H9 (cell line): ENCODE data around the gene FADS3. TPM values are rescaled to one million over a fixed set of nuclear protein-coding genes. Genes with fewer than 3 reads are reported as not detected.

Experiments
- DNase-seq: peaks from one replicate; pipeline ENCODE4 v3.0.0-alpha.2; 2017
- H2AFZ ChIP-seq: one replicate; pipeline ENCODE4 v1.6.1; 2013; ENCODE audit warnings: mild to moderate bottlenecking, low read length, control low read depth, moderate library complexity
- H2AK5ac ChIP-seq: 2 replicates; pipeline ENCODE4 v1.6.1; 2013; ENCODE audit warnings: low read length, control low read depth, mixed read lengths; ENCODE audit not compliant: insufficient read length
- H2BK120ac ChIP-seq: one replicate; pipeline ENCODE4 v1.6.1; 2013; ENCODE audit warnings: low read depth, mild to moderate bottlenecking, low read length, control low read depth, inconsistent platforms; ENCODE audit not compliant: poor library complexity, severe bottlenecking
- H2BK12ac ChIP-seq: 2 replicates; pipeline ENCODE4 v1.6.1; 2013; ENCODE audit warnings: low read length, control low read depth, mixed read lengths, low read depth; ENCODE audit not compliant: insufficient read length
- H2BK15ac ChIP-seq: 2 replicates; pipeline ENCODE4 v1.6.1; 2013; ENCODE audit warnings: low read depth, low read length, control low read depth
- H2BK20ac ChIP-seq: one replicate; pipeline ENCODE4 v1.6.1; 2013; ENCODE audit warnings: low read depth, mild to moderate bottlenecking, low read length, control low read depth, inconsistent platforms; ENCODE audit not compliant: poor library complexity, severe bottlenecking
- H2BK5ac ChIP-seq: 2 replicates; pipeline ENCODE4 v1.6.1; 2013; ENCODE audit warnings: low read length, control low read depth, mixed read lengths; ENCODE audit not compliant: insufficient read length
- H3K14ac ChIP-seq: 2 replicates; pipeline ENCODE4 v1.6.1; 2013; ENCODE audit warnings: low read length, control low read depth; ENCODE audit not compliant: insufficient read depth
- H3K18ac ChIP-seq: 2 replicates; pipeline ENCODE4 v1.6.1; 2013; ENCODE audit warnings: low read depth, mild to moderate bottlenecking, mixed read lengths, low read length, control low read depth; ENCODE audit not compliant: insufficient read length
- H3K23ac ChIP-seq: 2 replicates; pipeline ENCODE4 v1.6.1; 2013; ENCODE audit warnings: low read length, control low read depth, mixed read lengths, low read depth; ENCODE audit not compliant: insufficient read length
- H3K23me2 ChIP-seq: 2 replicates; pipeline ENCODE4 v1.6.1; 2013; ENCODE audit warnings: low read depth, mild to moderate bottlenecking, mixed read lengths, low read length, control low read depth; ENCODE audit not compliant: insufficient read length, poor library complexity, severe bottlenecking
- H3K27ac ChIP-seq: 2 replicates; pipeline ENCODE4 v1.5.1; 2013; ENCODE audit warnings: low read length, control low read depth, mixed read lengths, low read depth; ENCODE audit not compliant: insufficient read length
- H3K27me3 ChIP-seq: 2 replicates; pipeline ENCODE4 v1.6.1; 2013; ENCODE audit warnings: low read length, control low read depth, inconsistent platforms; ENCODE audit not compliant: insufficient read depth
- H3K4ac ChIP-seq: 2 replicates; pipeline ENCODE4 v1.6.1; 2013; ENCODE audit warnings: low read depth, mild to moderate bottlenecking, control low read depth, inconsistent platforms, low read length, moderate library complexity
- H3K4me1 ChIP-seq: 2 replicates; pipeline ENCODE4 v1.6.1; 2013; ENCODE audit warnings: low read length, control low read depth, inconsistent platforms; ENCODE audit not compliant: insufficient read depth
- H3K4me2 ChIP-seq: 2 replicates; pipeline ENCODE4 v1.6.1; 2013; ENCODE audit warnings: low read length, control low read depth, mixed read lengths; ENCODE audit not compliant: insufficient read length, insufficient read depth
- H3K56ac ChIP-seq: 2 replicates; pipeline ENCODE4 v1.6.1; 2013; ENCODE audit warnings: low read depth, mild to moderate bottlenecking, mixed read lengths, low read length, control low read depth; ENCODE audit not compliant: insufficient read length
- H3K79me1 ChIP-seq: 2 replicates; pipeline ENCODE4 v1.6.1; 2013; ENCODE audit warnings: low read depth, mild to moderate bottlenecking, moderate library complexity, low read length, control low read depth, inconsistent platforms; ENCODE audit not compliant: insufficient read depth, poor library complexity, severe bottlenecking
- H3K79me2 ChIP-seq: 2 replicates; pipeline ENCODE4 v1.6.1; 2013; ENCODE audit warnings: low read length, control low read depth, inconsistent platforms; ENCODE audit not compliant: insufficient read depth
- H3K9ac ChIP-seq: 2 replicates; pipeline ENCODE4 v1.6.1; 2013; ENCODE audit warnings: low read length, control low read depth, mixed read lengths; ENCODE audit not compliant: insufficient read length; ENCODE audit errors: extremely low read depth
- H3K9me3 ChIP-seq: one replicate; pipeline ENCODE4 v1.6.1; 2013; ENCODE audit warnings: low read depth, low read length, inconsistent platforms; ENCODE audit not compliant: control insufficient read depth
- H3T11ph ChIP-seq: one replicate; pipeline ENCODE4 v1.6.1; 2013; ENCODE audit warnings: mild to moderate bottlenecking, low read length, control low read depth, inconsistent platforms
- H4K20me1 ChIP-seq: one replicate; pipeline ENCODE4 v1.6.1; 2013; ENCODE audit not compliant: control insufficient read depth, insufficient read length, insufficient read depth
- H4K5ac ChIP-seq: 2 replicates; pipeline ENCODE4 v1.6.1; 2013; ENCODE audit warnings: low read depth, mild to moderate bottlenecking, mixed read lengths, low read length, control low read depth; ENCODE audit not compliant: insufficient read length
- H4K8ac ChIP-seq: replicated peaks from 2 replicates; pipeline ENCODE4 v1.6.1; 2013; ENCODE audit warnings: low read length, control low read depth, mixed read lengths, low read depth; ENCODE audit not compliant: insufficient read length
- H4K91ac ChIP-seq: 2 replicates; pipeline ENCODE4 v1.6.1; 2013; ENCODE audit warnings: low read depth, mild to moderate bottlenecking, moderate library complexity, mixed read lengths, low read length, control low read depth; ENCODE audit not compliant: insufficient read length
- H3K27ac Mint-ChIP-seq, 3 experiments: 2 replicates in 2 of 3; 3 replicates in 1 of 3; pipeline ENCODE4 v1.8.0; 2020 to 2021; ENCODE audit warnings: mixed read lengths in 3 of 3, mild to moderate bottlenecking in 1 of 3, moderate library complexity in 1 of 3
- H3K27me3 Mint-ChIP-seq: 2 replicates; pipeline ENCODE4 v1.8.0; 2021; ENCODE audit warnings: low read depth, mild to moderate bottlenecking, moderate library complexity, mixed read lengths
- H3K36me3 Mint-ChIP-seq, 3 experiments: 2 replicates in 2 of 3; 3 replicates in 1 of 3; pipeline ENCODE4 v1.8.0; 2020 to 2021; ENCODE audit warnings: low read depth in 3 of 3, mixed read lengths in 3 of 3; ENCODE audit not compliant: insufficient read depth in 1 of 3
- H3K4me1 Mint-ChIP-seq, 2 experiments: 2 replicates each; pipeline ENCODE4 v1.8.0; 2020; ENCODE audit warnings: mixed read lengths in 2 of 2
- H3K4me3 Mint-ChIP-seq, 2 experiments: 2 replicates in 1 of 2; 3 replicates in 1 of 2; pipeline ENCODE4 v1.8.0; 2020 to 2021; ENCODE audit warnings: mild to moderate bottlenecking in 2 of 2, mixed read lengths in 2 of 2, moderate library complexity in 1 of 2
- H3K9me3 Mint-ChIP-seq, 2 experiments: 2 replicates in 1 of 2; 3 replicates in 1 of 2; pipeline ENCODE4 v1.8.0; 2020; ENCODE audit warnings: mild to moderate bottlenecking in 2 of 2, mixed read lengths in 2 of 2, moderate library complexity in 1 of 2
- WGBS: extraction: QIAGEN DNeasy Blood & Tissue Kit; methylation state at CpG from one replicate; pipeline ENCODE4 v1.1.7; 2013; ENCODE audit warnings: missing lambda C conversion rate, low lambda C conversion rate, mixed read lengths; ENCODE audit not compliant: insufficient read length; ENCODE audit errors: extremely low coverage; 5-methylcytosine and 5-hydroxymethylcytosine counted together
- total RNA-seq: library from RNA; stranded (reverse); gene quantifications from 2 replicates; pipeline ENCODE4 v1.2.1, GENCODE V29; 2021
- TF ChIP-seq, protein P1 (sequence below): fragments of 200-600 bp; sonication (generic); conservative IDR thresholded peaks from 3 replicates; pipeline ENCODE4 v1.8.0; 2021; ENCODE audit warnings: antibody characterized with exemption, mild to moderate bottlenecking

The FADS3 gene
- total RNA-seq, 1 experiment from 2014 or later, result 34.9 TPM

DNA sequence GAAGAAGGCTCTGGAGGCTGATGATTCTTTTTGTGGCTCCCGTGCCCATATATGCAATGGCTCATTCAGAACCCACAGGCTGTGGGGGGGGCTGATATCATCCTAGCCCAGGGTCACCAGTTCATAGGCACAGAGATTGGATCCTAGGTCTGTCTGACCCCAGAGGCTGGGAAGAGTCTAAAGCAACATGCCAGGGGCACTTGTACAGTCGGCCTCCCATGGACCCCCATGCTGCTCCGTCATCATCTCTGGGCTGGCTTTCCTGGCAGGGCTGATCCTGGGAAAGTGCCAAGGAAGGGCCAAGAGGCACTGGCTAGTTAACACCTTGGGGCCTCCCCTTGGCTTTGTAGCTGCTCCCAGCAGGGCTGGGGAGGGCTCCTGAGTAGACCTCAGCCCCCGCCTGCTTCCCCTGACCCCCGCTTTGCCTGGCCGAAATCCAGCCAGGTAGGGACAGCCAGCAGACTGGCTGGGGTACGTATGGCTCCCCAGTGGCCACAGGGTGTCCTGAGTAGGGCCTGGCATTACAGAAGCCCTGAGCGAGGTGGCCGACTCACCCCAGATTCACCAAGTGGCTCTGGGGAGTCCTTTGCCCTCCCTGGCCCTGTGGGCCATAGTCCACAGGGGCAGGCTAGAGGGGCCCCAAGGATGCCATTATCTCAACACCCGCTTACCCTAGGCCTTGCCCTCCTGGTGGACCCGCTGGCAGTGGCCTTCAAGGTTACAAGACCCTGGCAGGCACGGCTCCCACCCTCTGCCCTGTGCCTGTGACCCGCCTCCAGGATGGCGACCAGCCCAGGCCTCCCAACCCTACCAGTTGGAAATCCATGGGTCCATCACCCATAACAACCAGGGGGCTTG lies 22.5 kb downstream of the FADS3 start:
- no peak overlapping the region for H3K56ac ChIP-seq
- no peak overlapping the region for H3K27ac ChIP-seq
- H3K23me2 ChIP-seq, result no peaks in the 10 kb centered on the region
- no peak overlapping the region for H2BK20ac ChIP-seq
- H2BK5ac ChIP-seq, result no peak overlapping the region
- no peak overlapping the region for H4K8ac ChIP-seq
- H4K91ac ChIP-seq, result no peak overlapping the region
- no peak overlapping the region for H2BK120ac ChIP-seq
- no CpG with 5 or more reads among the region's 14 CpGs for WGBS
- no peak overlapping the region for H4K5ac ChIP-seq
- no peaks in the 10 kb centered on the region for H3K79me1 ChIP-seq
- H3K18ac ChIP-seq, result no peak overlapping the region
- no peaks in the 10 kb centered on the region; the same call in 1 of the 2 replicates for H3K27me3 ChIP-seq
- Mint-ChIP-seq H3K9me3 (no peaks in the 10 kb centered on the region), H3K27me3 (peaks cover 25% of the 10 kb centered on the region), H3K4me3 (no peak overlapping the region), H3K27ac (no peak overlapping the region), H3K4me1 (peaks cover 15 to 23% of the 10 kb centered on the region in 2 experiments), H3K36me3 (peaks cover 12 to 19% (median 18%) of the 10 kb centered on the region in 3 experiments)
- no peak overlapping the region for H3K9ac ChIP-seq
- H3K4me1 ChIP-seq, result no peaks in the 10 kb centered on the region
- no peak overlapping the region for H3K4me2 ChIP-seq
- no peaks in the 10 kb centered on the region for H4K20me1 ChIP-seq
- TF ChIP-seq, protein P1, sequence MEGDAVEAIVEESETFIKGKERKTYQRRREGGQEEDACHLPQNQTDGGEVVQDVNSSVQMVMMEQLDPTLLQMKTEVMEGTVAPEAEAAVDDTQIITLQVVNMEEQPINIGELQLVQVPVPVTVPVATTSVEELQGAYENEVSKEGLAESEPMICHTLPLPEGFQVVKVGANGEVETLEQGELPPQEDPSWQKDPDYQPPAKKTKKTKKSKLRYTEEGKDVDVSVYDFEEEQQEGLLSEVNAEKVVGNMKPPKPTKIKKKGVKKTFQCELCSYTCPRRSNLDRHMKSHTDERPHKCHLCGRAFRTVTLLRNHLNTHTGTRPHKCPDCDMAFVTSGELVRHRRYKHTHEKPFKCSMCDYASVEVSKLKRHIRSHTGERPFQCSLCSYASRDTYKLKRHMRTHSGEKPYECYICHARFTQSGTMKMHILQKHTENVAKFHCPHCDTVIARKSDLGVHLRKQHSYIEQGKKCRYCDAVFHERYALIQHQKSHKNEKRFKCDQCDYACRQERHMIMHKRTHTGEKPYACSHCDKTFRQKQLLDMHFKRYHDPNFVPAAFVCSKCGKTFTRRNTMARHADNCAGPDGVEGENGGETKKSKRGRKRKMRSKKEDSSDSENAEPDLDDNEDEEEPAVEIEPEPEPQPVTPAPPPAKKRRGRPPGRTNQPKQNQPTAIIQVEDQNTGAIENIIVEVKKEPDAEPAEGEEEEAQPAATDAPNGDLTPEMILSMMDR, result no peak
- H3K14ac ChIP-seq, result no peak overlapping the region
- H2AFZ ChIP-seq, result no peak overlapping the region
- no peaks in the 10 kb centered on the region for H3K9me3 ChIP-seq
- H3K79me2 ChIP-seq, result no peaks in the 10 kb centered on the region
- no peak for DNase-seq
- no peak overlapping the region for H3K23ac ChIP-seq
- no peak overlapping the region for H3K4ac ChIP-seq
- no peak overlapping the region for H2BK15ac ChIP-seq
- H3T11ph ChIP-seq, result no peak overlapping the region
- H2BK12ac ChIP-seq, result no peak overlapping the region
- H2AK5ac ChIP-seq, result no peak overlapping the region
